ENCODE measurements around the gene RASGRP3. TPM values are rescaled to one million over a fixed set of nuclear protein-coding genes. Genes with fewer than 3 reads are reported as not detected.

The RASGRP3 gene
- total and polyA plus RNA-seq, 2 of the 13 experiments (the other 11 are each of a cell fraction or from before 2014, with no cell fraction given): 0.01 TPM; not detected in 1

DNA sequence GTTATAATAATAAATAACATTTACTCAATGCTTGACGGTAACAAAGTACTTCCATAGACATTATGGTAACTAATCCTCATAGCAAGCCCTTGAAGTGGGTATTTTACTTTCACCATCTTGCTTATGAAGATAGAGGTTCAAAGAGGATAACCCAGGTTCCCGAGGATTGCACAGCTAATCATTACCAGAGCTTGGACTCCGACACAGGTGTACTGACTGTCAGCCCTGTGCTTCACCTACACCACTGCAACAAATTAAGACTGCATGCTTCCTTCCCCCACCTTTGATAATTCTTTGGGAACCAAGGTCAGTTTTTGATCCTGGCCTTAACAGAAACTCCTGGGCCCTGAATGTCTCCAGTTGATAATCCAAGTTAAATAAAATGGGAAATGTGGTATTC, 73.8 kb downstream of the RASGRP3 start (continued):
- TF ChIP-seq ZSCAN5A (CRISPR knock-in tag; IDR thresholded peaks at IDR 0.05; ENCODE audit: borderline replicate concordance): no peak
- no peak for TF ChIP-seq MBD4 (IDR thresholded peaks at IDR 0.05; ENCODE audit: borderline replicate concordance, low read length)
- TF ChIP-seq HDAC2 (CRISPR knock-in tag; IDR thresholded peaks at IDR 0.05): no peak
- no peak for TF ChIP-seq ZNF546 (CRISPR knock-in tag; conservative IDR thresholded peaks at IDR 0.05)

DNA sequence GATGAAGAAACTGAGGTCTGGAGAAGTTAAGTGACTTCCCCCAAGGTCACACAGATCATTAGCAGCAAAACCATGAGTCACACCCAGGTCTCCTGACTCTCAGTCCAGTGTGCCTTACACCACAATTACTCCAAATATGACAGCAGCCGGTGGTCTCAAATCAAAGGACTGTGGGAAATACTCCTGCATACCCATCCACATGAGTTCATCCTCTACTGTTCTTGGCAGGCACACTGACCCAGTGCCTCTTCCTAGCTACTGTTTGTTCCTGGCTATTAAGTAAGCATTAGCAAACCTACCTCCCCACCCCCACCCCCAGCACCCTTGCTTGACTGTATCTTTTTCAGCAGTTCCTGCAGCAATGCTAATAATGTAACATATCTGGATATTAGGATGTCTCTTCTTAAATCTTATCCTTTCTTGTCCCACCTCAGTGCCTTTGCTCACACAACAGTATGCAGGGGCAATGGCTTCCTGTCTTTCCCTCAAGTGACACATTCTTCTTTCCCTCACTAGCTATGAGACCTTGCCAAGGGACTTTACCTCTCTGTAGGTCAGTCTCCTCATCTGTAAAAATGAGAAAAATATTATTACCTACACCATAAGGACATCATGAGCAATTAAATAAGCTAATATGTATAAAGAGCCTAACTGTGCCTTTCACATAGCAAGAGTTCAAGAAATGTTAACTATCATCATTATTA, 76.5 kb downstream of the RASGRP3 start:
- no TSS peak for BruUV-seq (replicated peaks)
- no peak overlapping the region for H2AFZ ChIP-seq (ENCODE audit: low read length)
- ATAC-seq (peak; percentile 81), DNase-seq (ENCODE audit: low spot score) (peak; percentile 73), FAIRE-seq (peak; percentile 42)
- 0 out of 2 replicates have a peak overlapping the region, but pooled peaks have one; percentile 28 for H3K4me2 ChIP-seq (ENCODE audit: low read depth, low read length)
- in situ Hi-C loops (cut with HindIII; ENCODE audit: extremely low pct_ligation_motif_present, low pct_unique_long_range_greater_than_20kb) (no loop called here), intact Hi-C loops (cut with micrococcal nuclease; ENCODE audit: unreplicated experiment) (no loop called here)
- no peaks in the 10 kb centered on the region for H4K20me1 ChIP-seq (ENCODE audit: insufficient read depth, low read length)
- no peaks in the 10 kb centered on the region for H3K27me3 ChIP-seq (ENCODE audit: control insufficient read depth in 1 of 2, insufficient read depth in 2 of 2, low read length in 2 of 2)
- H3K4me3 ChIP-seq (replicated peaks in 1 of 3; ENCODE audit: insufficient read depth in 1 of 3, low read depth in 2 of 3, low read length in 3 of 3): no peak overlapping the region
- H3K79me2 ChIP-seq (ENCODE audit: insufficient read depth, low read length): no peaks in the 10 kb centered on the region
- WGBS (ENCODE audit: low lambda C conversion rate): 6% methylated on average over 1 of the region's 1 CpG
- POLR2A ChIA-PET: no interaction called here
- H3K27ac ChIP-seq (ENCODE audit: extremely low read length, insufficient read depth, low read length): no peak overlapping the region
- H3K9ac ChIP-seq (ENCODE audit: insufficient read depth, low read depth, low read length): no peak overlapping the region
- CTCF ChIA-PET (ENCODE audit: low intra/inter-chr PET ratio, low total read pairs): no interaction called here
- H3K36me3 ChIP-seq (replicated peaks in 1 of 2; ENCODE audit: control insufficient read depth in 1 of 2, insufficient read depth in 2 of 2, low read length in 2 of 2): no peaks in the 10 kb centered on the region
- H3K4me1 ChIP-seq (ENCODE audit: insufficient read depth, low read length): peaks cover 10% of the 10 kb centered on the region
- H3K9me3 ChIP-seq (ENCODE audit: low read length): no peaks in the 10 kb centered on the region
- TF ChIP-seq TERF1 (CRISPR knock-in tag; IDR thresholded peaks at IDR 0.05): no peak
- TF ChIP-seq TAF15 (IDR thresholded peaks at IDR 0.05; ENCODE audit: low read depth, low read length, poor library complexity, severe bottlenecking): no peak
- no peak for TF ChIP-seq FOXA1 (IDR thresholded peaks at IDR 0.05)
- TF ChIP-seq FOXA1 (CRISPR knock-in tag; IDR thresholded peaks at IDR 0.05): no peak
- no peak for TF ChIP-seq SMC3 (IDR thresholded peaks at IDR 0.05; ENCODE audit: low read length)
- TF ChIP-seq ZNF652 (CRISPR knock-in tag; IDR thresholded peaks at IDR 0.05; ENCODE audit: borderline replicate concordance, low read depth): peak; percentile 90
- TF ChIP-seq SUZ12 (IDR thresholded peaks at IDR 0.05; ENCODE audit: low read depth, low read length): no peak
- no peak for TF ChIP-seq TIGD3 (CRISPR knock-in tag; IDR thresholded peaks at IDR 0.05; ENCODE audit: borderline replicate concordance)
- TF ChIP-seq ZNF33B (CRISPR knock-in tag; IDR thresholded peaks at IDR 0.05): no peak
- no peak for TF ChIP-seq ZFAT (CRISPR knock-in tag; conservative IDR thresholded peaks at IDR 0.05)
- TF ChIP-seq TBX3 (IDR thresholded peaks at IDR 0.05; ENCODE audit: borderline replicate concordance): no peak
- no peak for TF ChIP-seq RBM39 (IDR thresholded peaks at IDR 0.05; ENCODE audit: low read depth, low read length, poor library complexity, severe bottlenecking)
- no peak for TF ChIP-seq ZNF451 (CRISPR knock-in tag; IDR thresholded peaks at IDR 0.05)
- TF ChIP-seq WIZ (CRISPR knock-in tag; IDR thresholded peaks at IDR 0.05): no peak
